Ishikawa (cell line): Measurements from ENCODE around the gene CETN2.

Experiments used
- CREB1 ChIP-seq: IDR thresholded peaks from 2 replicates; pipeline ENCODE4 v1.6.1; 2012; ENCODE audit warnings: low read depth
- EGR1 ChIP-seq: IDR thresholded peaks from 2 replicates; pipeline ENCODE4 v1.6.1; 2012
- EP300 ChIP-seq: IDR thresholded peaks from 2 replicates; pipeline ENCODE4 v1.6.1; 2012; ENCODE audit warnings: borderline replicate concordance
- FOXM1 ChIP-seq: IDR thresholded peaks from 2 replicates; pipeline ENCODE4 v1.6.1; 2012; ENCODE audit warnings: low read depth, borderline replicate concordance
- MAX ChIP-seq: IDR thresholded peaks from 2 replicates; pipeline ENCODE4 v1.6.1; 2012
- RAD21 ChIP-seq: IDR thresholded peaks from 2 replicates; pipeline ENCODE4 v1.6.1; 2012; ENCODE audit warnings: low read depth
- REST ChIP-seq: IDR thresholded peaks from 2 replicates; pipeline ENCODE4 v1.6.1; 2012; ENCODE audit warnings: low read depth, mild to moderate bottlenecking
- TAF1 ChIP-seq: IDR thresholded peaks from 2 replicates; pipeline ENCODE4 v1.6.1; 2012; ENCODE audit warnings: low read depth, mild to moderate bottlenecking
- TCF12 ChIP-seq: IDR thresholded peaks from 2 replicates; pipeline ENCODE4 v1.6.1; 2012; ENCODE audit warnings: low read depth
- TEAD4 ChIP-seq: IDR thresholded peaks from 2 replicates; pipeline ENCODE4 v1.6.1; 2012
- YY1 ChIP-seq: IDR thresholded peaks from 2 replicates; pipeline ENCODE4 v1.6.1; 2012; ENCODE audit warnings: low read depth
- ZBTB7A ChIP-seq: IDR thresholded peaks from 2 replicates; pipeline ENCODE4 v1.6.1; 2012; ENCODE audit warnings: low read depth

GRCh38 chrX:152818356-152818755, 12.2 kb downstream of the CETN2 start:
- TF ChIP-seq ZBTB7A (no peak), MAX (no peak), YY1 (no peak), TCF12 (no peak), TEAD4 (no peak), CREB1 (no peak), RAD21 (no peak), REST (no peak), EP300 (no peak), TAF1 (no peak), FOXM1 (no peak), EGR1 (no peak)
